Suprapubic skin (tissue), 4 donors: Measurements from ENCODE around the gene NBAS. TPM values are rescaled to one million over a fixed set of nuclear protein-coding genes. Genes with fewer than 3 reads are reported as not detected.

Experiments
- DNase-seq, 2 donors: peaks; one replicate each; pipeline ENCODE4 v3.0.0-alpha.2; 2019; ENCODE audit warnings: low spot score in 2 of 2
- H3K27ac ChIP-seq: fragments of 200-600 bp; sonication (generic); one replicate; pipeline ENCODE4 v1.5.1; 2019
- H3K27me3 ChIP-seq: fragments of 200-600 bp; sonication (generic); one replicate; pipeline ENCODE4 v1.5.1; 2019
- H3K36me3 ChIP-seq: fragments of 200-600 bp; sonication (generic); one replicate; pipeline ENCODE4 v1.5.1; 2019
- H3K4me1 ChIP-seq: fragments of 200-600 bp; sonication (generic); one replicate; pipeline ENCODE4 v1.5.1; 2019
- H3K4me3 ChIP-seq: fragments of 200-600 bp; sonication (generic); one replicate; pipeline ENCODE4 v1.5.1; 2019; ENCODE audit warnings: mild to moderate bottlenecking
- H3K9me3 ChIP-seq: fragments of 200-600 bp; sonication (generic); one replicate; pipeline ENCODE4 v1.5.1; 2019
- CTCF ChIP-seq, 2 donors: fragments of 200-600 bp in 1 of 2; fragments of 450-650 bp in 1 of 2; sonication (generic) in 1 of 2; IDR thresholded peaks; one replicate each; pipeline ENCODE4 v1.5.1; 2016 to 2019; ENCODE audit warnings: antibody characterized with exemption in 2 of 2, mild to moderate bottlenecking in 1 of 2, moderate library complexity in 1 of 2
- EP300 ChIP-seq: sonication (generic); formaldehyde crosslinking; IDR thresholded peaks from one replicate; pipeline ENCODE4 v1.6.1; 2017; ENCODE audit warnings: antibody characterized with exemption
- POLR2A ChIP-seq, 2 donors: fragments of 450-650 bp; IDR thresholded peaks; one replicate each; pipeline ENCODE4 v1.6.1; 2017; ENCODE audit warnings: antibody characterized with exemption in 2 of 2, mild to moderate bottlenecking in 2 of 2, moderate library complexity in 2 of 2
- POLR2AphosphoS5 ChIP-seq, 3 donors: sonication (generic); formaldehyde crosslinking; IDR thresholded peaks; one replicate each; pipeline ENCODE4 v1.6.1; 2017; ENCODE audit warnings: antibody characterized with exemption in 3 of 3
- WGBS: methylation state at CpG from one replicate; pipeline ENCODE4 v1.1.5; 2018; 5-methylcytosine and 5-hydroxymethylcytosine counted together
- total RNA-seq, 4 donors: library from RNA; depleted of rRNA; stranded (reverse); fragments of >200 nt; gene quantifications; one replicate each; pipeline ENCODE4 v1.1.0, GENCODE V29; 2016

NBAS gene
- total RNA-seq, 4 donors from 2014 or later = 44.4 to 48.4 (median 45.6) TPM

GRCh38 chr2:15553951-15554350, 7.2 kb downstream of the NBAS start:
- Histone ChIP-seq H3K36me3 (peaks cover 38% of the 10 kb centered on the region), H3K27ac (no peak overlapping the region), H3K27me3 (no peaks in the 10 kb centered on the region), H3K9me3 (no peaks in the 10 kb centered on the region), H3K4me3 (no peak overlapping the region), H3K4me1 (peaks cover under 1% of the 10 kb centered on the region)
- no peak for TF ChIP-seq POLR2AphosphoS5 (IDR thresholded peaks at IDR 0.05)
- TF ChIP-seq POLR2A (IDR thresholded peaks at IDR 0.05) = no peak
- TF ChIP-seq CTCF (IDR thresholded peaks at IDR 0.05) = no peak
- TF ChIP-seq EP300 = no peak
- DNase-seq = no peak
- 91% methylated on average over 3 of the region's 3 CpGs for WGBS

DNA sequence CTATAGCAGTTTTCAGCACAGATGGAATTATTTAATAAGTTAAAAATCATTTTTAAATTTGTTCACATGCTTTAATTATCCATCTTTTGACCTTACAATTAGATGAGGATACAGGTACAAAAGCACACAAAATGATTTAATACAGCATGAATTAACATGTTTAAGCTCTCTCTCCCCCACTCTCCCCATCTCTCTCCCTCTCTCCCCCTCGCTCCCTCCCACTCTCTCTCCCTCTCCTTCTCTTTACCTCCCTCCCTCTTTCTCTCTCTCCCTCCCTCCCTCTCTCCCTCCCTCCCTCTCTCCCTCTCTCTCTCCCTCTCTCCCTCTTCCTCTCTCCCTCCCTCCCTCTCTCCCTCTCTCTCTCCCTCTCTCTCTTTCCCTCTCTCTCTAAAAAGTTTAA, 7.6 kb downstream of the NBAS start:
- no peak for DNase-seq
- no peak overlapping the region for H3K4me3 ChIP-seq
- no peak overlapping the region for H3K27ac ChIP-seq
- H3K4me1 ChIP-seq = no peaks in the 10 kb centered on the region
- peaks cover 42% of the 10 kb centered on the region for H3K36me3 ChIP-seq
- H3K9me3 ChIP-seq = no peaks in the 10 kb centered on the region
- H3K27me3 ChIP-seq = no peaks in the 10 kb centered on the region
- TF ChIP-seq EP300 = no peak
- TF ChIP-seq POLR2AphosphoS5 (IDR thresholded peaks at IDR 0.05) = no peak
- TF ChIP-seq CTCF (IDR thresholded peaks at IDR 0.05) = no peak
- WGBS = 92% methylated on average over 1 of the region's 1 CpG

- Histone ChIP-seq H3K9me3 (no peaks in the 10 kb centered on the region), H3K4me3 (no peak overlapping the region), H3K4me1 (peaks cover 6% of the 10 kb centered on the region), H3K36me3 (peaks cover 42% of the 10 kb centered on the region), H3K27ac (no peak overlapping the region), H3K27me3 (no peaks in the 10 kb centered on the region)
- TF ChIP-seq EP300 = no peak
- no peak for TF ChIP-seq POLR2AphosphoS5 (IDR thresholded peaks at IDR 0.05)
- no peak for TF ChIP-seq CTCF (IDR thresholded peaks at IDR 0.05)
- TF ChIP-seq POLR2A (IDR thresholded peaks at IDR 0.05) = no peak
- DNase-seq = no peak
- 94% methylated on average over 2 of the region's 2 CpGs for WGBS
Observed at GRCh38 chr2:15548974-15549373, 12.2 kb downstream of the NBAS start.

GRCh38 chr2:15547115-15547876, 13.8 kb downstream of the NBAS start:
- DNase-seq = no peak
- Histone ChIP-seq H3K9me3 (no peaks in the 10 kb centered on the region), H3K4me1 (peaks cover 6% of the 10 kb centered on the region), H3K27ac (no peak overlapping the region), H3K4me3 (no peak overlapping the region), H3K27me3 (no peaks in the 10 kb centered on the region), H3K36me3 (peaks cover 27% of the 10 kb centered on the region)
- TF ChIP-seq POLR2A (IDR thresholded peaks at IDR 0.05) (no peak), CTCF (IDR thresholded peaks at IDR 0.05) (no peak), POLR2AphosphoS5 (IDR thresholded peaks at IDR 0.05) (no peak), EP300 (no peak)
- 52% methylated on average over 4 of the region's 4 CpGs for WGBS

DNA sequence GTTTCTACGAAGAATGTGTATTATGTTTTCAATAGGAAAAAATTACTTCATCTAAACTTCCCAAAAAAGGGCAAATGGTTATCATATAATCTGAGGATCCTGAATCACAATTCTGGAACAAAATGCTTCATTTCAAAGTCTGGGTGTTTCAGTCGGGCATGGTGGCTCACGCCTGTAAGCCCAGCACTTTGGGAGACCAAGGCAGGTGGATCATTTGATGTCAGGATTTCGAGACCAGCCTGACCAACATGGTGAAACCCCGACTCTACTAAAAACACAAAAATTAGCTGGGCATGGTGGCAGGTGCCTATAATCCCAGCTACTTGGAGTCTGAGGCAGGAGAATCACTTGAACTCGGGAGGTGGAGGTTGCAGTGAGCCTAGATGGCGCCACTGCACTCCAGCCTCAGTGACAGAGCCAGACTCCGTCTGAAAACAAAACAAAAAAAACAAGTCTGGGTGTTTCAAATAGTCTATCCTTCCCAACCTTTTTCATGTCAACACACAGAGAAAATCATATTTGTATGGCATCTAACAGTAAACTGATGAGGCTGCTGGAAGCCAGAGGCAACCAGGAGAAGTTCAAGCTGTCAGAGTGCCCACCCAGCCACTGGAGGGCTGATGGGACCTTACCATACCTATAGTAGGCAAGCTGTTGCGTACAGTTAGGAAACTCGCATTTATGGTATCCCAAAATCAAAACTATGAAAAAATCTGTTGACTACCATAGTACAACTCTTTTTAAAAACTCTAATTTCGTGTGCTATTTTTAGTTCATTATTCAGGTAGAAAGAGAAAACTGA, 14.6 kb downstream of the NBAS start:
- 78% methylated on average over 11 of the region's 11 CpGs for WGBS
- no peak for TF ChIP-seq POLR2A (IDR thresholded peaks at IDR 0.05)
- no peak for TF ChIP-seq EP300
- no peak for TF ChIP-seq POLR2AphosphoS5 (IDR thresholded peaks at IDR 0.05)
- no peak for TF ChIP-seq CTCF (IDR thresholded peaks at IDR 0.05)
- no peak for DNase-seq
- Histone ChIP-seq H3K36me3 (peaks cover 24% of the 10 kb centered on the region), H3K27me3 (no peaks in the 10 kb centered on the region), H3K4me3 (no peak overlapping the region), H3K4me1 (peaks cover 6% of the 10 kb centered on the region), H3K27ac (no peak overlapping the region), H3K9me3 (no peaks in the 10 kb centered on the region)
